HG02885 (cell line): Measurements from ENCODE around the gene TRIM62.

Experiments used
- ATAC-seq: cut with Tn5 transposase; IDR thresholded peaks from one replicate; pipeline ENCODE4 v1.9.1; 2021; ENCODE audit warnings: mild to moderate bottlenecking; ENCODE audit not compliant: unreplicated experiment, poor library complexity

The TRIM62 gene

DNA sequence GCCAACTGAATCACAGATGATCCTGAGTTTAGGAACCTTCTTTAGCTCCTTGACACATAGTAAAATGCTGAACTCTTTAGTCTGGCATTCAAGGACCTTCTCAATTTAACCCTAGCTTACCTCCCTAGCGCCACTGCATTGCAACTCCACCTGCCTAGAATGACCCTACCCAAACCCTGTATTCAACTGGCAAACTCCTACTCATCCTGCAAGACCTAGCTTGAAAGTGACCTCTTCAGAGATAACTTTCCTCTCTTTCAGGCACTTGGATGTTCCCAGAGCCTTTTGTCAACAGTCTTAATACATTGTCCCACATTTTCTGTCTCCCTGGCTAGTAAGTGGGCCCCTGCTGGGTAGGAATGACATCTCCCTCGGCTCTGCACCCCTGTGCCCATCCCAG is 19.7 kb downstream of the TRIM62 start:
- no peak for ATAC-seq

DNA sequence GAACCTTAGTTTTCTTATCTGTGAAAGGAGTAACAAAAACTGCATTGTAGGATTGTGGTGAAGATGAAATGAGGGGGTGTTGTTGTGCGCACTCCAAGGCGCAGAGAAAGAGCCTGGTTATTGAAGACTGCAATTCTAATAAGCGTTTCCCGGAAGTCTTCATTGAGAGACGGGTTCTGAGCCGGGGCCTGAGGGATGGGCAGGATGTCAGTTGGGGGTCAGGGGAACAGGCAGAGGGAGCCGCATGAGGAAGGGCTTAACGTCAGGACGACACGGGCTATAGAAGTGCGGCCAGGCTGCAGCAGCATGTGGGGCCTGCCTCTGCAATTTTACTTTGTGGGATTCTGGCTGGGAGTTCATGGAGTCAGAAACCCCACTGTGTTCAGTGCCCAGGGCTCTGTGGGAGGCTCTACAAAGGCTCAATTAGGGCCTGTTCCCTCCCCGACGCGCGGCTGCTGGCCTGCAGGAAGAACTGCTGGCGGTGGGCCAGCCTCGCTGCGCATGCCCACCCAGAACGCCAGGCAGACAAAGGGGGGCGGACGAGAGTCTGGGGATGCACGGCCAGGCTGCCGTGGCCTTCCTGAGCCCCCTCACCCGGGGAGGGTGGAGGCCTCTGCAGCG is 20.7 kb downstream of the TRIM62 start:
- ATAC-seq, result no peak

DNA sequence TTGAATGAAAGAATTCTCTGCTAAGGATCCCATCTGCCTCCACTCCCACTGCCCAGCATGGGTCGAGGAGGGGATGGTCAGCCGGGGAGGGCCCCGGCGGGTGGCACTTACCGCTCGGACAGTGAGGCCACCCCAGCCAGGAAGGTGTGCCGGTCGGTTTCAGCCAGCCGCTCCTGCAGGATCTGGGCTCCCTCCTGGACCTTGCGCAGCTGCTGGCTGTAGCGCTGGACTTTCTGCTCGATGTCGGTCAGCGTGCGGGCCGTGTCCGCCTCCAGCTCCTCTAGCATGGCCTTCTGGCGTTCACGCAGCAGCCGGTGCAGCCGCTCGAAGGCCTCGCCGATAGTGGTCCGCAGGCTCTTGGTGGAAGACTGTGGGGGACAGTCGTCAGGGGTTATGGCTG is 22.3 kb downstream of the TRIM62 start:
- no peak for ATAC-seq

DNA sequence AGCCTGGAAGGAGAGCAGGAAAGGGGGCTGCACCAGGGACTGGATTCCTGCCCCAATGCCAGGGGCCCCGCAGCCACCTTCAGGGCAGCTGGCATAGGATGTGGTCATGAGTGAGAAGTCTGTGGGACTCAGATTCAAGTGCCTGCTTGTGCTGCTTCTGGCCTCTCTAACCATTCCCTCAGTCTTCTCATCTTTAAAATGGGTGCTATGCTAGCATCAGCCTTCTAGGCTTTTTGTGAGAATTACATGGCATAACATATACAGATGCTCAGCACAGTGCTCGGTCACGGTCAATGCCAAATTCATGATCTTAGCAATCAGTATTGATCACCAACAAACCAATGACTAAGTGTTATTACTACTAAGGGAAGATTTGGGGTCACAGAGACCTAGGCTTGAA is 23.5 kb downstream of the TRIM62 start:
- ATAC-seq, result no peak

DNA sequence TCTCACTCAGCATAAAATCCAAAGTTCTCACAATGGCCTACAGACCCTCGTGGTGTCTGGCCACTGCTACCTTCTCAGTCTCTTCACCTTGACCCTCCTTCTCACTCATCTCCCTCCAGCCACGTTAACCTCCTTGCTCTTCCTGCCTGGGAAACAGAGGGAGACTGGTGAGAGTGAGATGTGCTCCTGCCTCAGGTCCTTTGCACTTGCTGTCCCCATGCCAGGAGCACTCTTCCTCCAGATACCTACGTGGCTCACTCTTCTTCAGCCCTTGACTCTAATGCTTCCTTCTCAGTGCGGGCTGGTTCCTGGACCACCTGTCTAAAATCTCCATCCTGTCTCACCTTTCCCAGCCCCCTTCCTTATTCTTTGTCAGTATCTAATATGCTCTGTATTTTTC is 24.7 kb downstream of the TRIM62 start:
- ATAC-seq, result no peak

DNA sequence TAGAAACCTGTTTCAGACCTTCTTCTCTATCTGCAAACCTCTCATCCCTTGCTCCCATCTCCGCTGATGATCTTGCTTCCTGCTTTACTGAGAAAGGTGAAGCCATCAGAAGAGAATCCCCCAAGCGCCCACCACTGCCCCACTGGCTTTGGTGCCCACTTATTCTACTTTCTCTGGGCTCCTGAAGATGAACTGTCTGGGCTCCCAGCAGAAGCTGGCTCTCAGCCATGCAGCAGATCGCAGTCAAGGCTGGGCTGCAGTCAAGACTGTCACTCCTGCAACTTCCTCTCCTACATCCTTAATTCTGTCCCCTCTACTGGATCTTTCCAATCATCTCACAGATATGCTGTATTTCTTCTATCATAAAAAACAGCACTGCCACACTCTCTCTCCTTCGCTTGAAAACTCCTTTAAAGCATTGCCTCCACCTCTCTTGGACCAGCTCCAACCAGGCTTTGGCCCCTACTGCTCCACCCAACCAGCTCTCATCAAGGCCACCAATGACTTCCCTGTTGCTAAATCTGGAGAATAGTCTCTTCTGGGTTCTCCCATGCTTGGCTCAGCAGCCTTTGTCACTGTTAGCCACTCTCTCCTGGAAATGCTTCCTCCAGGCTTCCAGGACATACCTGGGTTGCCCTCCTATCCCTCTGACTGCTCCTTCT is 25.8 kb downstream of the TRIM62 start:
- no peak for ATAC-seq

DNA sequence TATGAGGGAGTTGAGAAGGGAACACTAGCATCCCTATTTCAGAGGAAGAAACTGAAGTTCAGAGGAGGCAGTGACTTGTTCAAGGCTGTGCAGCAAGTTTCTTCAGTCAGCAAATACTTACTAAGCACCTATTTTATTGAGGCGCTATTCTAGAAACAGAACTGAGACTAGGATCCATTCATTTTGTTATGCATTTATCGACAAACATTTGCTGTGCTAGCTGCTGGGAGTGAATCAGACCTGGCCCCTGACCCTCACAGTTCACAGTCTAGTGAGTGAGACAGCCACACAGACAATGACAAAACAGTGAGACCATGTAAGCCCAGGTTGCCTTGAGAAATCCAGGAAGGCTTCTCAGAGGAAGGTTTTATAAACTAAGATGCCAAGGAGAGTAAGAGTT is 28.2 kb downstream of the TRIM62 start:
- no peak for ATAC-seq

DNA sequence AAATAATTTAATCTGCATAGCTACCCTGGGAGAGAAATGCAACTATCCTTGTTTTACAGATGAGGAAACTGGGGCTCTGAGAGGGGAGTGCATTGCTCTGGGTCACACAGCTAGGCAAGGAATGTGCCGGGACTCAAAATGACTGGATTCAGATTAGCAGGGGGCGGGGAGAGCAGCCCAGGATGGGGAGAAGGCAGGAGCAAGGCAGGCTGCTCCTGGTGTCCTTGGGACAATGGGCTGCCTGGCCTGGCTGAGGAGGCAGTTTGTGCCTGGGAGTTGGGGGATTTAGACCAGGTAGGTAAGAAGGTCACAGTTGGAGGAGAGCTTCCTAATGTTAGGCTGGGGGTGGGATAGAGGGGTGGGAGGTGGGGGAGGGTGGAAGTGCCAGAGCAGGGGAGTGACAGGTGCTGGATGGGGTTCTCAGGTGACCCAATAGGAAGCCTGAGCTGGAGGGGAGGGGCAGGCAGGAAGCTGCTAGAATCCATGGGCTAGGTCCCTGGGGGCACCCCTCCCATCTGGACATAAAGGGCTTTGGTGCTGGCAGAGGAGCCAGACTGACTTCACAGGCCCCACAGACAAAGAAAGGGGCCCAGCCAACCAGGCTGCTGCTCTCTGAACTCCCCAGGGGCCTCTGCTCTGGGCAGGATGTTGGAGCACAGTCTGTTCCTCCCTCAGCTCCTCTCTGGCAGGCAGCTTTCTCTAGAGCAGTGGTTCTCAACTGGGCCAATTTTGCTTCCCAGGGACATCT is 29.0 kb downstream of the TRIM62 start:
- ATAC-seq, result no peak

DNA sequence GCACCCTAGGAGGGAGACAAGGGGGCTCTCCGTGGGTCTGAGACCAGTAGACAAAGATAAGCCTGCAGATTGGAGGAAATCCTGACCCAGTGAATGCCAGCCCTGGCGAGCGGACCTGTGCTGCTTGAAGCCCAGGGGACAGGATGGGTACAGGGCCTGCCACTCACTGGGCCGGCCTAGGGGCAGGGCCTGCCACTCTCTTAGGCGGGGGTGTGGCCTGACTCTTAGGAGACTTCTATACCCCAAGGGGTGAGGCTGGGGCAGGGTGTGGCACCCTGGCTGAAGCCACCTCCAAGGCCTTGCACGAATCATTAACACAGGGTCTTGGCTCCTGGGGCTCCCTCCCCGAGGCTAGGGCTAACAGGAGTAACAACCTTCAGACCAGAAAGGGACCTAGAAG is 30.7 kb downstream of the TRIM62 start:
- no peak for ATAC-seq

DNA sequence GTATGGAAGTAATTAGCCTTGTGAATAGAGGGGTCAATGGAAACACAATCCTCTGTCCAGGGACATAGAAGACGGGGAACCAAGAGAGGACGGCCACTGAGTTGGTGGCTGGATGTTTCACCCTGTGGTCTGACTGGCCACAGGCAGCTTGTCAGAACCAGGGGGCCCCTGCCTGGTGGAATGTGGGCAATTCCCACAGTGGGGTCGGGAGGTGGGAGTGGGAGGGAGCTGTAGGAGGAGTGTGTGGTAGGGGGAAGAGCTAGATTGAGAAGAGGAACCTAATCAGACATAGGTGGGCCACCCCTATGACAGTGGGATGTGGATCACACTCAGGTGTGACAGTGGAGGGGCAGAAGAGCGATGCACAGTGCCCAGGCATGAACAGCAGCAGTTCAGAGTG is 31.3 kb downstream of the TRIM62 start:
- no peak for ATAC-seq

DNA sequence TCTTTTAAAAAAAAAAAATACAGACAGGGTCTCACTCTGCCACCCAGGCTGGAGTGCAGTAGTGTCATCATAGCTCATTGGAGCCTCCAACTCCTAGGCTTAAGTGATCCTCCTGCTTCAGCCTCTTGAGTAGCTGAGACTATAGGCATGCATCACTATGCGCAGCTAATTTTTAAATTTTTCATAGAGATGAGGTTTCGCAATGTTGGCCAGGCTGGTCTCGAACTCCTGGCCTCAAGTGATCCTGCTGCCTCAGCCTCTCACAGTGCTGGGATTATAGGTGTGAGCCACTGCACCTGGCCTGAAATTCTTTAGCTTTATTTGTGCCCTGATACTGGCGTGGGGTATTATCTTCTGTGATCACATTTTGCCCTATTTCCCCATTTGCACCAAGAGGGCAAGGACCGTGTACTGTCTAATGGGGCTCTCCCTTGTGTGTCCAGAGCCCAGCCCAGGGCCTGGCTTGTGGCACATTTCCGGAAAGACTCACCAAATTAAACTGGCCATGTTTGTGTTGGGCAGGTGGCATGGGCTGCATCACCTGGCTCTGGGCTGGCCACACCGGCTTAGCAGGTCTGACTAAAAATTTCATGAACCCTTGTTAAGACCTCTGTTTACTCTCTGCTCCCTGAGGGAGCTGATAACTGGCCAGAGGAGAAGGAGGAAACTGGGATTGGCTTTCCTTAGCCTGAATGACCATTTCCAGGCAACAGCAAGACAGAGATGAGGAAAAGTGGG is 32.2 kb downstream of the TRIM62 start:
- no peak for ATAC-seq

DNA sequence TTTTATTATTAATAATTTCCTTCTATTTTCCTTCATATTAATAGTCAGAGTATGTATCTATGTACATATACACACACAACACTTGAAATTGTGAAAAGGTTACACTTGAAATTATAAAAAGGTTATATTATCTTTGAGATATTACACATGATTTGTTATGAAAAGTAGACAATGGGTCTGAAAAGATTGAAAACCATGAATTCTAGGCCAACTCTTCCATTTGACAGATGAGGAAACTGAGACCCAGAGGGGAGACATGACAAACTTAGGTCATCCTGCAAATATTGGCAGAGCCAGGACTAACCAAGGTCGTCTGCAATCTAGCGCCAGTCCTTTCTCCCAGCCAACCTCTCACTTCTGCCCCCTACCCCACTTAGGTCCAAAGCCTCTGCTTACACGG is 33.2 kb downstream of the TRIM62 start:
- ATAC-seq, result no peak

DNA sequence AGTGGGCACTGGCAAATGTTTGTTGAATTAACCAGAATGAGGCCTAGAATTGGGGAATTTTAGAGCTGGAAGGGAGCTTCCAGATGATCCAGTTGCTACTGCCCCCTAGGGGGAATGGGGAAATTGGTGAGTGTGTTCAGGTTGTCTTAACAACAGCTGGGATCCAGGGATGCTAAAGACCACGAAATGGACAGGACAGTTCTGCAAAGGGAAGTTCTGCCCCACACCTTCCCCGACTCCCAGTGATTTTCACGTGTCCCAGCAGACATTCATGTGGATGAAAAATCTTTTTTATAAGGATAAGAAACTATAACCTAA is 33.9 kb downstream of the TRIM62 start:
- ATAC-seq, result no peak

DNA sequence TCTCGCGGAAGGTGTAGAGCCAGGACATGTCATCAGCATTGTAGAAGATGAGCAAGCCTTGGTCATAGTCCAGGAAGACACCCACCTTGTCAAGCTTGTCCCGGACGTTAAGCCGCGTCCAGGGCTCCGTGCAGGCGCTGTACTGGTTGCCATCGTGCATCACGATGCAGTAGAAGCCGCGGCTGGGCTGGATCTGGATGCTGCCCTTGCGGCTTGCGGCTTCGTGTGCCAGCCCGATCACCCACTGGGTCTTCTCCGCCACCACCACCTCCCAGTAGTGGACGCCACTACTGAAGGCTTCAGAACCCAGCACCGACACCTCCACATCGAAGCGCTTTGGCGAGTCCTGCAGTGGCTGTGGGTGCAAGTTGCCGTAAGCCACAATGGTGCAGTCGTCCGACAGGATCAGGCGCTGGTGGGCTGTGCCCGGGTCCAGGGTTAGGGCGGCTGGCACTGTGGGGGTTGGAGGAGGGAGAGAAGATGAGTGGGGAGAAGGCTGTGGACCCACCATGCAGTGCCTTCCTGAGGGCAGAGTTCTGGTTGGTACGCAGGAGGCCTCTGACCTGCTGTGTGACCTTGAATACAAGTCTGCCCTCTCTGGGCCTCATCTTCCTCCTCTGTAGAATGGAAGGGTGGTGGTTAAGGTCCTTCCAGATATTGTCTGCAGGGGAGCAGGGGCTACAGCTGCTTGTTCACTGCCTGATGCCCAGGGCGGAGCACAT is 34.4 kb downstream of the TRIM62 start:
- no peak for ATAC-seq

DNA sequence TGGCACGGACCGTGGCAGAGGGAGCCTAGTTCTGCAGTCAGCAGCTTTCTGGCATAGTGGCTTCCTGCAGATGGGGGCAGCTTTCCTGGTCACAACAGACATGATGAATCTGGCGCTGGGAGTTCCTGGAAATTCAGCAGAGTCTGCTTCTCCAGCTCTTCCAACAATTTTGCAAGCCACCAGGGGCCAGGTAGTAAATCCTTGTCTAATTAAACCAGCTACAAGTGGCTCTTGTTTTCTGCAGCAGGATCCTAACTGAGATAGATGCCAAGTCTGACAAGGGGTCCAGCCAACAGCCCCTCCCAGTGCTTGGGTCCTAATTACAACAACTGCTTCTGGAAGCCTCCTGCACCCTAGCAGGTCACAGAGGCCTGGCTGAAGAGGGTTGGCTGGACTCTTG is 35.8 kb downstream of the TRIM62 start:
- no peak for ATAC-seq

DNA sequence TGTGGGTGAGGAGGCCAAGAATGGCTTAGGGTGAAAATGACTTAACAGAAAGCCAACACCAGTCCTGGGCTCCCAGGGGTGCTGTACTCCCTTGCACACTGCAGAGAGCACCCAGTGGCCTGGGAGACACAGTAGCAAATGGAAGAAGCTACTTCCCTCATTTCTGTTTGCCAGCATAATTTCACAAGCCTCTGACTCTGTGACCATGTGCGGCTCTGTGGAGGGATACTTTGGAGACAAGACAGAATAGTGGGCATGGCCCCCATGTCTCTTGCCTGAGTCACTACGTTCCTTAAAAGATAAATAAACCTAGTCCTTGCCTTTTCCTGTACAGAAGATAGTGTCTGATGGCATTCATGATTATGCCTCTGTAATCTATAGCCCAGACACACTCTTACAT is 38.1 kb downstream of the TRIM62 start:
- no peak for ATAC-seq

DNA sequence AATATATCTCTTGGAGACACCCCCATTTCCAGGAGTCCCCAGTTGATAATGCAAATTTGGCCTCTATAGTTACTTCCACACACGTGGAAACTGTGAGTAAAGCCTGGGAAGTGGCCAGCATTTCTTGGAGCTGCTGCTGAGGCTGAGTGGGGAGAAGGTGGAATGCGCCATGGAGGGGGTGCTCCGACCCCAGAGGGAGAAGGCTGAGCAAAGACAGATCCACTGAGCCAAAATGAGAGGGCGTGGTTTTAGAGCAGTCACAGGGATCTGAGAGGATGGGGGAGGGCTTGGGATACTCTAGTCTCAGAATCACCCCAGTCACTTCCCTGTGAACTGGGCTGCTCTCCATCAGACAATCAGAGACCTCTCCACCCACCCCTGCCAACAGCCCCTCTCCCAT is 38.7 kb downstream of the TRIM62 start:
- no peak for ATAC-seq

DNA sequence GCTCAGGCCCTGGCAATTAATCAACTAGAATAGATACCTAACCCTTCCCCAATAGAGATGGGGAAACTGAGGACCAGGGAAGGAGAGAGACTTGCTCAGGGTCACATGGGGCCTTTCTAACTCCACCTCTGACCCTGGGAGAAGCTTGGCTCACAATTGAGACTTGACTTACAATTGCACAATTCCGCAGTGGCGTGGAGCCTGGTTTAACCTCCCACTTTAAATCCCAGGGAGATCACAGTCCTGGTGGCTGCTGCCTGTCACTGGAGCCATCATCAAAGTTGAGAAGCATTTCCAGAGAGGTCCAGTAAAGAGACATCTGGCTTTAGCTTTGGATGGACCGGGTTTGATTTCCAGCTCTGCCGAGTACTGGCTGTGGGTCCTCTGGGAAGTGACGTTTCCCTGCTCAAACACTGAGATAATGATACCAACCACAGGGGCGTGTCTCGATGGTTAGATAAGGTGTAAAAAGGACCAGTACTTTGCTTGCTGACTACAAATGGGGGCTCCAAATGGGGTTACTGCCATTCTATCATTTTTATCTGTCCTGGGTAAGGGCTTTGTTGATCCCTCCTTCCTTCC is 39.3 kb downstream of the TRIM62 start:
- ATAC-seq, result no peak

DNA sequence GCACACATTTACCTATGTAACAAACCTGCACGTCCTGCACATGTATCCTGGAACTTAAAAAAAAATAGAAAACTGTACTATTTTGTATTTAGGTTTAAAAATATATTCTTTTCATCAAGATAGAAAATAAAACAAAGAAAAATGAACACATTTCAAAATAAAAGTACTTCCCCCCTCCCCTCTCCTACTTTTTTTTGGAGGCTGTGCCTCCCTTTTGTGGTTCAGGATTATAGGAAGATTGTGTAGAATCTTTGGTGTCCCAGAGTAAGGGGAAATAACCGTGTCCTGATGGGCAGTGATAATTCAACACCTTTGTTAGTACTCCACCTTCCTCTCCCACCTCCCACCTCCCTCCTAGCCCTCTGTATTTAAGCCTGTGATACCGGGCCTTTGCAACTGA is 40.1 kb downstream of the TRIM62 start:
- no peak for ATAC-seq

DNA sequence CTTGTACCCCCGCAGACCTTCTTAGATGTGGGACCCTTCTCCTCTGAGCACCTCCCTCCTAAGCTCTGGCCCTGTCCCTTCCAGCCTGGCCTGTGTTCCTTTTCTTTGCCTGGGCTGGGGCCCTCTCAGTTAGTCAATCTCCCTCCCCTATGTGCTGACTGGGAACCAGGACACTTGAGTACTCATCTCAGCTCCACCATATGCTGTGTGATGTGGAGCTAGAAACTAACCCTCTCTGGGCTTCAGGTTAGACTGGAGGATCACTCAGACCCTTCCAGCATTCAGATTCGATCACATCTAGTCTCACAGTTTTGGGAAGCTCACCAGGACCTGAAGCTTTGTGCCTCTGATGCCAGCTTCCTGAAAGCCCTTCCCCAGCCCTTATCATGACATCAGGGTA is 40.6 kb downstream of the TRIM62 start:
- ATAC-seq, result no peak
